Measurements from ENCODE around the gene DENND2C.

DNA sequence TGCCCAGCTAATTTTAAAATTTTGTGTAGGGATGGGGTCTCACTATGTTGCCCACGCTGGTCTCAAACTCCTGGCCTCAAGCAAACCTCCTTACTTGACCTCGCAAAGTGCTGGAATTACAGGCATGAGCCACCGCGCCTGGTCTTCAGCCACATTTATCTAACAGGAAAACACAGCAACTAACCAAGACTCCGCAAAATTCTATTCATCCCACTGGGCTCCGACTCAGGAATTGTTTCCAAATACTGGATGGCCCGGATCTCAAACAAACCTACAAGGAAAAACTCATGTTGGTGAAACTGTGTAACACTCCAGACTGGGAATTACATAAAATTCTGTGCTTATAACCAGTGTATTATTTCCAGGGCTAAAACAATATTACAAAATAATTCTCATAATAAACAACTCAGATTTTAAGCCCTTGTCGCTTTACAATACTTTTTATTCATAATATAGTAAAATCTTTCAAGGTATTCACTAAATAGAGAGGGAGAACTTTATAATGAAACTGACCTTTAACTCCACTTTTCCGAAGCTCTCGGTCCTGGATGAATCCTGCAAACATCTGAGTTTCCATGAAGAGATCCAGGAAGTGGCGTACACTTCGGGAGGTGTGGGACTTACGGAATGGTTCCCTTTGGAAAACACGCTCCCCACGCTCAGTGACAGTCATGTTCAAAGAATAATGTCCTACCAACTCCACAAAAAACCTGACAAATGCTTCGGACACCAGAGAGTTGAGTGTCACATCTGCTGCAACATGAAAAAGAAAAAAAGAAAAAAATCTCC, 82.5 kb downstream of the DENND2C start:
- TF ChIP-seq, protein P1, sequence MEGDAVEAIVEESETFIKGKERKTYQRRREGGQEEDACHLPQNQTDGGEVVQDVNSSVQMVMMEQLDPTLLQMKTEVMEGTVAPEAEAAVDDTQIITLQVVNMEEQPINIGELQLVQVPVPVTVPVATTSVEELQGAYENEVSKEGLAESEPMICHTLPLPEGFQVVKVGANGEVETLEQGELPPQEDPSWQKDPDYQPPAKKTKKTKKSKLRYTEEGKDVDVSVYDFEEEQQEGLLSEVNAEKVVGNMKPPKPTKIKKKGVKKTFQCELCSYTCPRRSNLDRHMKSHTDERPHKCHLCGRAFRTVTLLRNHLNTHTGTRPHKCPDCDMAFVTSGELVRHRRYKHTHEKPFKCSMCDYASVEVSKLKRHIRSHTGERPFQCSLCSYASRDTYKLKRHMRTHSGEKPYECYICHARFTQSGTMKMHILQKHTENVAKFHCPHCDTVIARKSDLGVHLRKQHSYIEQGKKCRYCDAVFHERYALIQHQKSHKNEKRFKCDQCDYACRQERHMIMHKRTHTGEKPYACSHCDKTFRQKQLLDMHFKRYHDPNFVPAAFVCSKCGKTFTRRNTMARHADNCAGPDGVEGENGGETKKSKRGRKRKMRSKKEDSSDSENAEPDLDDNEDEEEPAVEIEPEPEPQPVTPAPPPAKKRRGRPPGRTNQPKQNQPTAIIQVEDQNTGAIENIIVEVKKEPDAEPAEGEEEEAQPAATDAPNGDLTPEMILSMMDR (IDR thresholded peaks at IDR 0.05; ENCODE audit: poor library complexity, severe bottlenecking): no peak
- TF ChIP-seq POLR2AphosphoS5 (IDR thresholded peaks at IDR 0.05): no peak
- no peak for TF ChIP-seq RAD21 (conservative IDR thresholded peaks at IDR 0.05)
- TF ChIP-seq, protein P2, sequence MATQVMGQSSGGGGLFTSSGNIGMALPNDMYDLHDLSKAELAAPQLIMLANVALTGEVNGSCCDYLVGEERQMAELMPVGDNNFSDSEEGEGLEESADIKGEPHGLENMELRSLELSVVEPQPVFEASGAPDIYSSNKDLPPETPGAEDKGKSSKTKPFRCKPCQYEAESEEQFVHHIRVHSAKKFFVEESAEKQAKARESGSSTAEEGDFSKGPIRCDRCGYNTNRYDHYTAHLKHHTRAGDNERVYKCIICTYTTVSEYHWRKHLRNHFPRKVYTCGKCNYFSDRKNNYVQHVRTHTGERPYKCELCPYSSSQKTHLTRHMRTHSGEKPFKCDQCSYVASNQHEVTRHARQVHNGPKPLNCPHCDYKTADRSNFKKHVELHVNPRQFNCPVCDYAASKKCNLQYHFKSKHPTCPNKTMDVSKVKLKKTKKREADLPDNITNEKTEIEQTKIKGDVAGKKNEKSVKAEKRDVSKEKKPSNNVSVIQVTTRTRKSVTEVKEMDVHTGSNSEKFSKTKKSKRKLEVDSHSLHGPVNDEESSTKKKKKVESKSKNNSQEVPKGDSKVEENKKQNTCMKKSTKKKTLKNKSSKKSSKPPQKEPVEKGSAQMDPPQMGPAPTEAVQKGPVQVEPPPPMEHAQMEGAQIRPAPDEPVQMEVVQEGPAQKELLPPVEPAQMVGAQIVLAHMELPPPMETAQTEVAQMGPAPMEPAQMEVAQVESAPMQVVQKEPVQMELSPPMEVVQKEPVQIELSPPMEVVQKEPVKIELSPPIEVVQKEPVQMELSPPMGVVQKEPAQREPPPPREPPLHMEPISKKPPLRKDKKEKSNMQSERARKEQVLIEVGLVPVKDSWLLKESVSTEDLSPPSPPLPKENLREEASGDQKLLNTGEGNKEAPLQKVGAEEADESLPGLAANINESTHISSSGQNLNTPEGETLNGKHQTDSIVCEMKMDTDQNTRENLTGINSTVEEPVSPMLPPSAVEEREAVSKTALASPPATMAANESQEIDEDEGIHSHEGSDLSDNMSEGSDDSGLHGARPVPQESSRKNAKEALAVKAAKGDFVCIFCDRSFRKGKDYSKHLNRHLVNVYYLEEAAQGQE (IDR thresholded peaks at IDR 0.05; ENCODE audit: borderline replicate concordance): no peak
